ENCODE data around the gene LARGE1. TPM values are rescaled to one million over a fixed set of nuclear protein-coding genes. Genes with fewer than 3 reads are reported as not detected.

Gene LARGE1
- total and polyA plus RNA-seq, 2 experiments from 2014 or later, result 1.5 to 12.8 TPM

DNA sequence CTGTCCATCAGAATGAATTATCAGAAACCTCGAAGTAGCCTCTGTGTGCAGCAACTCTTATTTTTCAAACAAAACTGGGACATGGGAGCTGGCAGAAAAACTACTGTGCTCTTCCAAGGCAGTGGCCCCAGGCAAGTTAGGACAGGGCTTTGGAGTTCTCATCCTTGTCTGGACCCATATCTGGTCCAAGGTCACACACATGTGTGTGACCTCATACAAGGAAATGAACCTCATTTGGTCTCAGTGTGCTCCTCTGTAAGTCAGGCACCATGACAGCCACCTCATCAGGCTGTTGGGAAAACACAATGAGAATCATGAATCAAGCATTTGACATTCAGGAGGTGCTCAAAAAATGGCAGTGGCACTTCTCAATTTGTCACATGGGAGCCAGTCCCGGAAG, 25.8 kb downstream of the LARGE1 start:
- Histone ChIP-seq H3K27ac (no peak overlapping the region), H3K9me3 (ENCODE audit: low read depth) (no peaks in the 10 kb centered on the region), H3K4me2 (ENCODE audit: unreplicated experiment) (no peak overlapping the region), H2AFZ (no peak overlapping the region), H3K36me3 (ENCODE audit: low read depth) (no peaks in the 10 kb centered on the region), H3K9ac (no peak overlapping the region), H3K4me3 (no peak overlapping the region), H3K79me2 (ENCODE audit: insufficient read depth) (peaks cover 50% of the 10 kb centered on the region; the same call in 1 of the 2 replicates), H3K27me3 (replicated peaks; ENCODE audit: insufficient read depth) (no peaks in the 10 kb centered on the region), H3F3A (ENCODE audit: insufficient read depth) (peaks cover 7% of the 10 kb centered on the region; the same call in 1 of the 2 replicates), H3K4me1 (ENCODE audit: insufficient read depth) (0 out of 2 replicates have a peak, but pooled peaks cover 7% of the 10 kb centered on the region), H3K9me2 (ENCODE audit: insufficient read depth) (no peaks in the 10 kb centered on the region), H4K20me1 (ENCODE audit: insufficient read depth) (no peaks in the 10 kb centered on the region)
- TF ChIP-seq EZH2phosphoT487 (IDR thresholded peaks at IDR 0.05; ENCODE audit: insufficient read depth, low read depth), result no peak
- TF ChIP-seq EZH2 (IDR thresholded peaks at IDR 0.05; ENCODE audit: insufficient read depth, poor library complexity, severe bottlenecking), result no peak
- in situ Hi-C loops (cut with MboI), result no loop called here
- no peak for DNase-seq
- 96 to 97% methylated on average over 2 of the region's 2 CpGs for WGBS, 2 experiments (ENCODE audit: low coverage in 1 of 2, low lambda C conversion rate in 2 of 2, missing lambda C conversion rate in 2 of 2)

DNA sequence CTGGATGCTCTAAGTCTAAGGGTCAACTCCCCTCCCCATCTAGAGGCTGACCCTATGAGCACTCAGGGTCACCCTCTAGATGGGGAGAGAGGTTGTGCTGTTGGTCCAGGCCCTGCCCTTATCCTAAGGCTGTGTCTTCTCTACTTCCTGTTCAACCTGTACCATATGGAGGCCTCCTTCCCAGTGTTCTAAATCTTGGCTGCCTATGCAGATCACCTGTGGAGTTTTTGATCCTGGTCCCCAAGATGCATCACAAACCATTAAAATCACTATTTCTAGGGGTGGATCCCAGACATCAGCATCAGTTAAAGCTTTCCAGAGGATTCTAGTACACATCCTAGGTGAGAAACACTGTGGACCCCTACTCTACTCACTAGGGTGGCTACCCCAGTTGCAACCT, 26.2 kb downstream of the LARGE1 start:
- no peaks in the 10 kb centered on the region for H3K9me2 ChIP-seq (ENCODE audit: insufficient read depth)
- H3K4me1 ChIP-seq (ENCODE audit: insufficient read depth), result 0 out of 2 replicates have a peak, but pooled peaks cover 7% of the 10 kb centered on the region
- H3K36me3 ChIP-seq (ENCODE audit: low read depth), result no peaks in the 10 kb centered on the region
- no peak overlapping the region for H3K27ac ChIP-seq
- H2AFZ ChIP-seq, result no peak overlapping the region
- H3K9me3 ChIP-seq (ENCODE audit: low read depth), result no peaks in the 10 kb centered on the region
- peaks cover 7% of the 10 kb centered on the region; the same call in 1 of the 2 replicates for H3F3A ChIP-seq (ENCODE audit: insufficient read depth)
- no peak for DNase-seq
- H3K4me2 ChIP-seq (ENCODE audit: unreplicated experiment), result no peak overlapping the region
- in situ Hi-C loops (cut with MboI), result no loop called here
- H3K4me3 ChIP-seq, result no peak overlapping the region
- H3K27me3 ChIP-seq (replicated peaks; ENCODE audit: insufficient read depth), result no peaks in the 10 kb centered on the region
- H4K20me1 ChIP-seq (ENCODE audit: insufficient read depth), result no peaks in the 10 kb centered on the region
- H3K79me2 ChIP-seq (ENCODE audit: insufficient read depth), result peaks cover 50% of the 10 kb centered on the region; the same call in 1 of the 2 replicates
- H3K9ac ChIP-seq, result no peak overlapping the region
- TF ChIP-seq EZH2phosphoT487 (IDR thresholded peaks at IDR 0.05; ENCODE audit: insufficient read depth, low read depth), result no peak
- TF ChIP-seq EZH2 (IDR thresholded peaks at IDR 0.05; ENCODE audit: insufficient read depth, poor library complexity, severe bottlenecking), result no peak

DNA sequence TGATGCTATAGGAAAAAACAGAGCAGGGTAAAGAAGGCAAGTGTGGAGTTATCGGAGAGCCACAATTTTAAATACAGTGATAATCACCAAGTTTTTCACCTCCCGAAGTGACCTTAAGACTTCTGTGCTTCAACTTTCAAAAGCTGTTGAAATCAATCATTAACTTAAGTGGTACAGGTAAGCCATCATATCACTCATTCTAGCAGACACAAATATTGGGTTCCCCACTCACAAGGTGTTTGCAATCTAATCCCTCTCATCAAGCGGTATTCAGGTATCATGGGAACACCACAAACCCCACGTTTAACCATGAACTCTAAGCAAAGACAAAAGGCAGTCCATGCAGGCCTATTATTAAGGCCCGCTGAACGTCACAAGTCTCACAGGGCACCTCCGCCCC, 26.8 kb downstream of the LARGE1 start:
- peaks cover 45% of the 10 kb centered on the region; the same call in 1 of the 2 replicates for H3K79me2 ChIP-seq (ENCODE audit: insufficient read depth)
- in situ Hi-C loops (cut with MboI), result no loop called here
- H3K9me2 ChIP-seq (ENCODE audit: insufficient read depth), result no peaks in the 10 kb centered on the region
- peaks cover 7% of the 10 kb centered on the region; the same call in 1 of the 2 replicates for H3F3A ChIP-seq (ENCODE audit: insufficient read depth)
- no peaks in the 10 kb centered on the region for H4K20me1 ChIP-seq (ENCODE audit: insufficient read depth)
- no peak overlapping the region for H3K4me3 ChIP-seq
- H3K9ac ChIP-seq, result no peak overlapping the region
- H3K27ac ChIP-seq, result no peak overlapping the region
- H3K4me1 ChIP-seq (ENCODE audit: insufficient read depth), result 0 out of 2 replicates have a peak, but pooled peaks cover 7% of the 10 kb centered on the region
- TF ChIP-seq EZH2 (IDR thresholded peaks at IDR 0.05; ENCODE audit: insufficient read depth, poor library complexity, severe bottlenecking) (no peak), EZH2phosphoT487 (IDR thresholded peaks at IDR 0.05; ENCODE audit: insufficient read depth, low read depth) (no peak)
- H3K9me3 ChIP-seq (ENCODE audit: low read depth), result no peaks in the 10 kb centered on the region
- H3K36me3 ChIP-seq (ENCODE audit: low read depth), result no peaks in the 10 kb centered on the region
- DNase-seq, result no peak
- H3K27me3 ChIP-seq (replicated peaks; ENCODE audit: insufficient read depth), result no peaks in the 10 kb centered on the region
- H3K4me2 ChIP-seq (ENCODE audit: unreplicated experiment), result no peak overlapping the region
- WGBS, 2 experiments (ENCODE audit: low coverage in 1 of 2, low lambda C conversion rate in 2 of 2, missing lambda C conversion rate in 2 of 2), result 92 to 94% methylated on average over 7 of the region's 7 CpGs
- H2AFZ ChIP-seq, result no peak overlapping the region

DNA sequence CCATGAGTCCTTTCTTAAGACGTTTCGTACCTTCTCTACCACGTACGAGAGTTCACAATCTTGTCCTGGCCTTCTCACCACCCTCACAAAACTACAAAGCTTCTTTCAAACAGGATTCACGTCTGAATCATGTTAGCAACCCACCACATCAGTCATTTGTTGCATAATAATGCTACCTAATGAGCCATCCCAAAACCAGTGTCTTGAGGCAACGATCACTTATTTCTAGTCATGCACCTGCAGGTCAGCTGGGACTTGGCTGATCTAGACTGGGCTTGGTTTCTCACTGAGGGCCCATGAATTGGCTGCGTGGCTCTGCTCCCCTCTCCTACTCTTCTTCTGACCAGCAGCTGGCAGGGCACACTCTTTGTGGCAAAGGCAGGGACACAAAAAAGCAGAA, 28.3 kb downstream of the LARGE1 start:
- no peak for DNase-seq
- in situ Hi-C loops (cut with MboI), result no loop called here
- H3K36me3 ChIP-seq (ENCODE audit: low read depth), result no peaks in the 10 kb centered on the region

DNA sequence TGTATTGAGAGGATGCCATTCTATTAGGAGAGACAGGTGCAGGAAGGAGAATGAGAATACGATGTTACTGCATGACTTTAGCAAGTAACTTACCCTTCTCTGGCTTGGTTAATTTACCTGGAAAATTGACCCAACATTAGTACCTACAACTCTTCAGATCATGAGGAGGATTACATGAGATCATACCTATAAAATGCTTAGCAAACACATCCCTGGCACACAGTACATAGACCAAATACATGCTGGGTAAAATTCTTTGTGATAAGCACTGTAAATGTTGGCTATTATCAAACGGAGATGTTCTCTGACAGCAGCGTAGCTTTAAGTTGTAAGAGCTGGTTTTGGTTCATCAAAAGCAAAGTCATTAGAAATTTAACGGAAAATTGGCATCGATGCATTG, 28.8 kb downstream of the LARGE1 start:
- in situ Hi-C loops (cut with MboI), result no loop called here
- WGBS, 2 experiments (ENCODE audit: low coverage in 1 of 2, low lambda C conversion rate in 2 of 2, missing lambda C conversion rate in 2 of 2), result 58 to 64% methylated on average over 5 of the region's 5 CpGs

More for the DNA sequence above, 28.3 kb downstream of the LARGE1 start:
- no peaks in the 10 kb centered on the region for H3K27me3 ChIP-seq (replicated peaks; ENCODE audit: insufficient read depth)
- no peaks in the 10 kb centered on the region for H4K20me1 ChIP-seq (ENCODE audit: insufficient read depth)
- H3K4me3 ChIP-seq, result no peak overlapping the region
- H3F3A ChIP-seq (ENCODE audit: insufficient read depth), result no peaks in the 10 kb centered on the region
- WGBS, 2 experiments (ENCODE audit: low coverage in 1 of 2, low lambda C conversion rate in 2 of 2, missing lambda C conversion rate in 2 of 2), result 86 to 92% methylated on average over 7 of the region's 7 CpGs
- TF ChIP-seq EZH2 (IDR thresholded peaks at IDR 0.05; ENCODE audit: insufficient read depth, poor library complexity, severe bottlenecking) (no peak), EZH2phosphoT487 (IDR thresholded peaks at IDR 0.05; ENCODE audit: insufficient read depth, low read depth) (no peak)
- 0 out of 2 replicates have a peak, but pooled peaks cover 4% of the 10 kb centered on the region for H3K4me1 ChIP-seq (ENCODE audit: insufficient read depth)
- H3K9me3 ChIP-seq (ENCODE audit: low read depth), result no peaks in the 10 kb centered on the region
- no peak overlapping the region for H3K9ac ChIP-seq
- H3K9me2 ChIP-seq (ENCODE audit: insufficient read depth), result no peaks in the 10 kb centered on the region
- no peak overlapping the region for H3K4me2 ChIP-seq (ENCODE audit: unreplicated experiment)
- no peak overlapping the region for H3K27ac ChIP-seq
- no peak overlapping the region for H2AFZ ChIP-seq
- peaks cover 41% of the 10 kb centered on the region; the same call in 1 of the 2 replicates for H3K79me2 ChIP-seq (ENCODE audit: insufficient read depth)

More for the DNA sequence above, 28.8 kb downstream of the LARGE1 start:
- Histone ChIP-seq H3K27me3 (replicated peaks; ENCODE audit: insufficient read depth) (no peaks in the 10 kb centered on the region), H3K79me2 (ENCODE audit: insufficient read depth) (peaks cover 41% of the 10 kb centered on the region; the same call in 1 of the 2 replicates), H3K9me3 (ENCODE audit: low read depth) (no peaks in the 10 kb centered on the region), H3F3A (ENCODE audit: insufficient read depth) (no peaks in the 10 kb centered on the region), H3K4me3 (no peak overlapping the region), H3K4me2 (ENCODE audit: unreplicated experiment) (no peak overlapping the region), H2AFZ (no peak overlapping the region), H3K36me3 (ENCODE audit: low read depth) (no peaks in the 10 kb centered on the region), H3K4me1 (ENCODE audit: insufficient read depth) (no peaks in the 10 kb centered on the region), H3K27ac (no peak overlapping the region), H3K9ac (no peak overlapping the region), H4K20me1 (ENCODE audit: insufficient read depth) (no peaks in the 10 kb centered on the region), H3K9me2 (ENCODE audit: insufficient read depth) (no peaks in the 10 kb centered on the region)
- no peak for DNase-seq
- TF ChIP-seq EZH2 (IDR thresholded peaks at IDR 0.05; ENCODE audit: insufficient read depth, poor library complexity, severe bottlenecking) (no peak), EZH2phosphoT487 (IDR thresholded peaks at IDR 0.05; ENCODE audit: insufficient read depth, low read depth) (no peak)

Measured in GM23248 (cell line).